Central memory CD4-positive, alpha-beta T cell (primary cell): ENCODE measurements around the gene PHLPP1.
"Not testable (repeated sequence)": the region's sequence is repeated elsewhere in the genome, so short reads cannot be mapped to it uniquely, and the experiment has no call there.

Source experiments
- DNase-seq: peaks from one replicate; pipeline ENCODE4 v3.0.0; 2022

PHLPP1 gene

GRCh38 chr18:62899534-62899933 is 184.2 kb downstream of the PHLPP1 start:
- DNase-seq: no peak

- DNase-seq: no peak
Measured at GRCh38 chr18:62900132-62900883, 185.0 kb downstream of the PHLPP1 start.

GRCh38 chr18:62902776-62903175 is 187.4 kb downstream of the PHLPP1 start:
- DNase-seq: no peak

- no peak for DNase-seq
Measured at GRCh38 chr18:62904396-62905285, 189.3 kb downstream of the PHLPP1 start.

GRCh38 chr18:62912885-62913284 is 197.5 kb downstream of the PHLPP1 start:
- no peak for DNase-seq

GRCh38 chr18:62913824-62914223 is 198.5 kb downstream of the PHLPP1 start:
- DNase-seq: not testable (repeated sequence)

- no peak for DNase-seq
Measured at GRCh38 chr18:62914871-62915392, 199.6 kb downstream of the PHLPP1 start.

GRCh38 chr18:62918361-62918760 is 203.0 kb downstream of the PHLPP1 start:
- DNase-seq: no peak

- no peak for DNase-seq
Measured at GRCh38 chr18:62919109-62919838, 203.9 kb downstream of the PHLPP1 start.

GRCh38 chr18:62925031-62925688 is 209.8 kb downstream of the PHLPP1 start:
- no peak for DNase-seq

- DNase-seq: no peak
Measured at GRCh38 chr18:62928326-62928725, 213.0 kb downstream of the PHLPP1 start.

- no peak for DNase-seq
Measured at GRCh38 chr18:62933261-62933887, 218.0 kb downstream of the PHLPP1 start.

- DNase-seq: no peak
Measured at GRCh38 chr18:62935994-62936393, 220.7 kb downstream of the PHLPP1 start.

- DNase-seq: no peak
Measured at GRCh38 chr18:62937065-62937464, 221.7 kb downstream of the PHLPP1 start.

GRCh38 chr18:62938006-62938405 is 222.7 kb downstream of the PHLPP1 start:
- DNase-seq: no peak

- no peak for DNase-seq
Measured at GRCh38 chr18:62938487-62938886, 223.1 kb downstream of the PHLPP1 start.

GRCh38 chr18:62939433-62939832 is 224.1 kb downstream of the PHLPP1 start:
- no peak for DNase-seq

GRCh38 chr18:62939926-62940325 is 224.6 kb downstream of the PHLPP1 start:
- no peak for DNase-seq

- DNase-seq: no peak
Measured at GRCh38 chr18:62942578-62942977, 227.2 kb downstream of the PHLPP1 start.

- DNase-seq: no peak
Measured at GRCh38 chr18:62944454-62944853, 229.1 kb downstream of the PHLPP1 start.

GRCh38 chr18:62948788-62949187 is 233.4 kb downstream of the PHLPP1 start:
- no peak for DNase-seq

- no peak for DNase-seq
Measured at GRCh38 chr18:62950246-62950645, 234.9 kb downstream of the PHLPP1 start.
